Measurements from ENCODE around the gene TNPO3.

Gene TNPO3

GRCh38 chr7:128939075-128939860, 115.6 kb downstream of the TNPO3 start:
- DNase-seq (ENCODE audit: low read depth) = no peak

DNA sequence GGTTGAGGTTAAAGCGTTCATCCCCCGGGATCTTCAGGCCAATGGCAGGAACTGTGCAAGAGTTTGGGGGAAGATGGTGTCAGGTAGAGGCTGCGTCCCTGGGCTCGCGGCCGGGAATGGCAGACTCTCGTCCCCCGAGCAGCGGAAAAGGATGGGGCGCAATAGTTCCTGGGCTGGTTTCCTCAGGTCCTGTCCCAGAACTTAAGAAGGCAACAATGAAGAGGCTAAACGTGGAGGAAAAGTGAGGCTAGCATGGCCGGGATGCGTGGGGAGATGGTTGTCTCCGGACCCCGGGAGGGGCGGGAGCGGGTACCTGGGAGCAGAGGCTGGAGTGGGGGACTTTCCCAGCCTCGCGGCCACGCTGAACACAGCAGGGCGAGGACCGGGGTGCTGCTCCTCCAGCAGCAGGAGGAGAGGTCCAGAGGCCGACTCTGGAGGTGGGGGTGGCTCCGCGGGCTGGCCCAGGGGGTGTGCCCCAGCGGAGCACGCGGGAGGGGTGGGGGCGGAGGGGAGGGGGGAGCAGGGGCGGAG, 116.3 kb downstream of the TNPO3 start:
- DNase-seq (ENCODE audit: low read depth) = no peak

DNA sequence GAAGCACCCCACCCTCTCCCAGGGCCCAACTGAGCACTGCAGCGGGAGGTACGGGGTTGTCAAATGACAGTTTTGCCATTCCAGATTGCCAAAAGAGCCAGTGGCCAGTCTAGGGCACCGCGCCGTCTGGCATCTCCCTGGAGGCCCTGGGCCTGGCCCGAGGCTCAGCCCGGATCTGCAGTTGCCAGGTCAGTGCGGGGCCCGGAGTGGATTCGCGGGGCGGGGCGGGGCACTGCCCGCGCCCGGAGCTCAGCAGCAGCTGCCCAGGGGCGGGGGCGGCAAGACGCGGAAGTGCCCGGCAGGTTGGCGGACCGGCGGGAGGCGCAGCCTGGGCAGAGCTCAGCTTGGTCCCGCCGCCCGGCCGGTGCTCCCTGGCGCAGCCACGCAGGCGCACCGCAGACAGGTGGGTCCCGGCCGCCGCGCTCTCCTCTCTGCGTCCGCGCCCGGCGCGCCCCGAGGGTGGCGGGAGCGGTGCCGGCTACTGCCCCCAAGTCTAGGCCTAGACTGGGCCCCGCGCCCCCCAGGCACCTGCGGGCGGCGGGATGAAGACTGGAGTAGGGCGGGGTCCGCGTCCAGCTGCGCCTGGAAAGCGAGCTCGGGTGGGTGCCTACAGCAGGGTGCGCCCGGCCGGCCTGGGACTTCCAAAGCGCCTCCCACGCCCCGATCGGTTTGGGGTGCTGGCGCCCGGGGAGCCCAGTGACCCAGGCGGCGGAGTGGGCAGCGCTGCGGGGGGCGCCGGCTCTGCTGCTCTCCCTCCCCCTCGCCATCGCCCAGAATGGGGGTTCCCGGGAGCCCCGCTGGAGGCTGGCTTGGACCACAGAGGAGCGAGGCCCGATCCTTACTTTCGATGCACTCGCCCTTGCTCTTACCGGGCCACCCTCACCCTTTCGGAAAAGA, 117.0 kb downstream of the TNPO3 start, which contains the start of gene IRF5:
Gene IRF5, plus strand, starts transcription at position 281 of the 897 bp plus-strand sequence. CDS start 4,155 bp downstream, outside the sequence.
- no peak for DNase-seq (ENCODE audit: low read depth)

GRCh38 chr7:128937271-128937646, 117.7 kb downstream of the TNPO3 start:
- no peak for DNase-seq (ENCODE audit: low read depth)

DNA sequence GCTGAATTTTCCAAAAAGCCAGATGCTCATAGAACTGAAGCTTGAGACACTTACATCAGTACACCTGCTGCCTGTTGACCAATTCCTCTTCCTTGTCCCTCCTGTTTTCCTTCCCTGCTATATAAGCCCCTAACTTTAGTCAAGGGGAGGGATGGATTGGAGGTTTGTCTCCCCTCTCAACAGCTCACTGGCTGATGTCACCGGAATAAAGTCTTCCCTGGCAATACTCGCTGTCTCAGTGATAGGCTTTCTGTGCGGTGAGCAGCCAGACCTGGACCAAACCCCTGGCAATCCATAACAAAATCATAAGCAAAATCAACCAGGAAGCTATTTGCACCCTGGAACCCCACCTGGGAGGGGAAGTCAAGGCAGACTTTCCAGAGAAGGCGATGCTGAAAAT, 118.1 kb downstream of the TNPO3 start:
- no peak for DNase-seq (ENCODE audit: low read depth)

DNA sequence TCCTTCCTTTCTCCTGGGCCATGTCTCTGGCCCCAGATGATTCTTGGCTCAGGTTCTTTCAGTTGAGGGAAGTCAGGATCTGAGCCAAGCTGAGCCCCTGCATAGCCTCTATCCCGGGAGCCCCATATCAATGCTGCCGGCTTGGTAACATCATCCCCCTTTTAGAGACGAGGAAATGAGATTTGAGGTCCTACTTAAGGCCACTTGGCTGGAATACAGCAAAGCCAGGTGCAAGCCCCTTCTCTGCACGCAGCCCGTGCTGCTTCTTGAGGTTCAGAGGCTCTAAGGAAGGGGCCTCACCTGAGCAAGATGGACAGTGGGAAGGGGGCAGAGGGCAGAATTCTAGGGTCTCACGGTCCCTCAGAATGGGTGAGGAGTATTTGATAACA, 119.6 kb downstream of the TNPO3 start:
- DNase-seq (ENCODE audit: low read depth) = no peak

DNA sequence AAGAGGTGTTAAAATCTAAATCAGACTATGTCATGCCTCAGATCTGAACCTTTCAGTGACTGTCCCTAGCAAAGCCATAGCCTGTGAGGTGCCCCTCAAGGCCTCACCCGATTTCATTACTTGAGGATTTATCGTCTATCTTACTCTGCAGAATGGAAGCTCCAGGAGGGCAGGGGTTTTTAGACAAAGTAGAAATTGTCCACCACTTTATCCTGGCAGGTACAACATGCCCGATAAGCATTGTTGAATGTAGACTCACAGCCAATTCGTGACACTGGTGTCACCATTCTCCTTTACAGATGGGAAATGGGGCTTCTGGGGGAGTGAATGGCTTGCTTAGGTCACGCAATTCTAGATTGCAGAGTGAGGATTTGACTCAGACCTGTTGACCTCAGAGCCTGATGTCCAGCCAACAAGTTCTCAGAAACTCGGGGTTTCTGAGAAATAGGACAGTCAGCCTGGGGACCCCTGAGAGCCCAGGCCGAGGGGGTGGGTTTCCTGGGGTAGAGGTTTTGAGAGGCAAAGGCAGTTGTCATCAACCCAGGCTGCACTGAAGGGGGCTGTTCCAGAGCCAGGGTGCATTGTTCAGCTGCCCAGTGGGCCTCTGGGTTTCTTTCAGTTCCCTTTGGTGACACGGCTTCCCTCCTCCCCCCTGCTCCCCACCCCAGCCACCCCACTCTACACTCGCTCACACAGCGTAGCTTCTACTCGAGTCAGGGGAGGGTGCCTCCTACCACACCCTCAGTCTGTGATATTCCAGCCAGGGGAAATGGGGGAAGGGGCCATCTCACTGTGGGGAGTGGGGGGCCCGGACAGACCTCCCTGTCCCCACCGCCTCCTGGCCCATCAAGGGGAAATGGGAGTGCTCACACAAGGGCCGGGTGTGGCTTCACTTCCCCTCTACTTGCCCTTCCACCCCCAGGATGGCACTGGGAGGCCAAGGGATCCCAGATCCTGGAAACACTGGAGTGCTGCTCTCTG, 120.3 kb downstream of the TNPO3 start:
- no peak for DNase-seq (ENCODE audit: low read depth)

- DNase-seq (ENCODE audit: low read depth) = no peak
Observed at GRCh38 chr7:128933180-128933891, 121.6 kb downstream of the TNPO3 start.

GRCh38 chr7:128932862-128933179, 122.1 kb downstream of the TNPO3 start:
- no peak for DNase-seq (ENCODE audit: low read depth)

- no peak for DNase-seq (ENCODE audit: low read depth)
Observed at GRCh38 chr7:128931965-128932861, 122.7 kb downstream of the TNPO3 start.

DNA sequence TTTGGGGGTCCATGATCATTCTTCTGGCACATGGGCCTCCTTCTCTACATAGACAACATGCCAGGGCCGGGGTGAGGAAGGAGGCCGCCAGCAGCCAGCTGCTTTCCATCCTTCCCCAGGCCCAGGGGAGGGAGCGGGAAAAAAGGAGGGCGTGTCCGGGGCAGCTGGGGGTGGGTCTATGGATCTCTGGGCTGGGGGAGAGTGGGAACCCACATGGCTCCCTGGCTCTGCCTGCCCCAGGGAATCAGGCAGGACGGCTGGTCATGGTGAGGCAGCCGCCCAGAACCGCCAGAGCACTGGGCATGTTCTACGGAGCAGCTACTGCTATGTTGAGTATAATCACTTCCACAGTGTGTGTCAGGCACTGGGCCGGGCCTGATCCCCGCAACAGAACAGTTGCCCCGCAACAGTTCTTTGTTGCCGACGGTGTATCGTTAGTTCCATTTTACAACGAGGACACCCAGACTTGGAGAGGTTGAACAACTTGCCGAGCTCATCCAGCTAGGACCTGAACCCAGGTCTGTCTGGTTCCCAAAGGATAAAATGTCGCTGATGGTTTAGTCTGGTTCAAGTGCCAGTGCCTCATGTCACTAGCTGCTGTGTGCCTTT, 123.6 kb downstream of the TNPO3 start:
- no peak for DNase-seq (ENCODE audit: low read depth)

GRCh38 chr7:128928882-128929788, 125.8 kb downstream of the TNPO3 start:
- DNase-seq (ENCODE audit: low read depth) = no peak

DNA sequence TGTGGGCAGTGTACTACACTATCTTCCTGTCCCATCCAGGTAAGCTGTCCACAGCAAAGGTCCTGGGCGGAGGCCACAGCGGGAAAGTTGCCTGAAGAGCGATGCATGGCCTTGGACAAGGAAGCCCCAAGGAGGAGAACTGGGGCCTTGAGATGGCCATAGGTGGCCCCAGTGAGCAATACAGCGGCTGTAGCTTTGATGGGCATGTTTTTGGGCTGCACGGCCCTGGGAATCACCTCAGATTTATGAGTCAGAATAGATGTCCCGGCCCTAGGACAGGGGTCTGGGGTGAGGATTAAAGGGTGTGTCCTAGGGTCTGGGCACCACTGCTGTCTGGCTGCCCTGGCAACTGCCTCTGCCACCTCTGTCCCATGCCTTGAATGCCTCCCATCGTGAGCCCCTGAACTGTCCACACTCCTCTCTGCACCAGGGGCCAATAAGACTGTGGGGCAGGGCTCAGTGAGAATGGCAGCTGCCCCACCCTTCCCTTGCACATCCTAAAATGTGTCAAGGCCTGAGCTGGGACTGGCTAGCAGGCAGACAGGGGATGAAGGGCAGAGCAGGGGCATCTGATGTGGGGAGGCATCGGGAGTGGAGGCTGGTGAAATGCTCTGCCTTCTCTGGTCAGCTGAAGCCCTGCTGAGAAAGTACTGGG, 126.6 kb downstream of the TNPO3 start:
- no peak for DNase-seq (ENCODE audit: low read depth)

GRCh38 chr7:128924707-128925588, 130.0 kb downstream of the TNPO3 start:
- DNase-seq (ENCODE audit: low read depth) = no peak

- DNase-seq (ENCODE audit: low read depth) = no peak
Observed at GRCh38 chr7:128923411-128923800, 131.5 kb downstream of the TNPO3 start.

DNA sequence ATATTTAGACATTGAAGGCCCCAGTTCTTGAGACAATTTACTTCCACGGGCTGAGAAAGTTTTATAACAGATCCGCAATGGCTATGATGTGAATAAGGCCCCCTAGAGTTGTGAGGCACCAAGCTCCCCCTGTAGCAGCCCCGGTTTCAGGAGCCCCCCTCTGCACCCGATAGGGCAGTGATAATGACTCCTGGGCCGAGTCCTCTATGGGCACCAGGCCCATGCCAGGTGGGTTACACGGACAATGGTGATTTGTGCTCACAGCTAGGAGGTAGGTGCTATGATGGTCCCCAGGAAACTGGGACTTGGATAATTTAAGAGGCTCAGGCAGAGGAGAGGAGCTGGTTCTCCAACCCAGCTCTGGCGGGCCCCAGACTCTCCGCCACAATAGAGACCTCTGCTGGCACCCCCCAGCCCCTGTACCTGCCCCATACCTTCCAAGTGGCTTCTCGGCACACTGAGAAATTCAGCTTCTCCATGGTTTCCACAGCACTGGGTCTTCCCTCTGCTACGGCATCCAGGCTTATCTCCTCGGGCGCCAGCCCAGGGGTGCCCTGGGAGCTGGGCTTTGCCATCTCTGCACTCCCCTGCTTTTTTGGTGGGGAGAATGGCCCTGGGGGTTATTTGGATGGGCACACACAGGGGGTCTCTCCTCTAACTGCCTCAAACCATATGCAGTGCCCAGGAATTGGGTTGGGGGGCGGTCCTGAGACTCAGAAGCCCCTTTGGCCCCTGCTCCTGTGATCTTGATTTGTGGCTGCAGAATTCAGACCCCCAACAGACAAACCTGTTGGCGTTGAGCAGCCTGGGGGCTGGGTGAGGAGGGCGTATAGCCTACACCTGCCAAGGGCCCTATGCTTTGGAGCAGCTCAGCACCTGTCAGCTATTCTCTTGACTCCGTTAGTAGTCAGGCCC, 132.2 kb downstream of the TNPO3 start:
- no peak for DNase-seq (ENCODE audit: low read depth)
